Measurements from ENCODE around the gene SLC6A12.

The SLC6A12 gene

DNA sequence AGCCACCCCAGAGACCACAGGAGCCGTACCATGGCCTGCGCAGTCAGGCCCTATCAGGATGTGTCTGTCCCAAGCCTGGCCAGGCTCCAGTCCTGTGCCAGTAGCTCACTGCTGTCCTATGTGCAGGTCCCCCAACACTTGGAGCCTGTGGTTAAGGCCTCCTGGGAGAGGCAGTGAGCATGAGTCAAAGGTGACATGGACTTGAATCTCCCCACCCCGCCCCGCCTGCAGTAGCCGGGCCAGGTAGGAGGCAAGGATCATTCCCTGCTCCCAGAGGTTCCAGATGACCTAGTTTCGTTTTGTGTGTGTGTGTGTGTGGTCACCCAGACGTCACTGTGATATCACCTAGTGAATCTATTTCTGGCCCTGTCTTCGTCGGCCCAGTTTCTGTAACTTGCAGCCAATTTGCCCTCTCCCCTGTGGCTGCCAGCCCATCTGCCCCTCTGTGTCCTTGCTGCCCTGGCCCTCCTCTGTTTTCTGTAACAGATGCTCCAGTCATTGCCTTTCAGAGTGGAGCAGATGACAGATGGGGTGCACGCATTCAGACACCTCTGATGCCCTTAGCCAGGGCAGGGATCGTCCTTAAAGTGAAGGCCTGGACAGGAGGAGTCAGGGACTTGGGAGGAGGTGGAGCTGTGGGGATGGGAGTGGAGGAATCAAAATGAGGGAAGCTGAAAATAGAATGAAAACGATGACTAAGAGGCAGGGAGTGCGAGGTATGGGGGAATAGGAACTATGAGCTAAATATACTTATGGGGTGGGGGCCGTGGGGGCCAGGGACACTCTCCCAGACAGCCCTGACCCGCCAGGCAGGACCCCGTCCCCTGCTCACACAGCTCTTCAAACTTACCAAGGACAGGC, 37.4 kb downstream of the SLC6A12 start:
- peaks cover 2% of the 10 kb centered on the region for H3K4me1 Mint-ChIP-seq
- no peak for DNase-seq
- ATAC-seq = no peak
- H3K27ac Mint-ChIP-seq = no peak overlapping the region
- no peaks in the 10 kb centered on the region for H3K9me3 Mint-ChIP-seq
- no peaks in the 10 kb centered on the region for H3K36me3 Mint-ChIP-seq (ENCODE audit: low read depth)
- no peak overlapping the region for H3K4me3 Mint-ChIP-seq
- H3K27me3 Mint-ChIP-seq = peaks cover 4% of the 10 kb centered on the region

DNA sequence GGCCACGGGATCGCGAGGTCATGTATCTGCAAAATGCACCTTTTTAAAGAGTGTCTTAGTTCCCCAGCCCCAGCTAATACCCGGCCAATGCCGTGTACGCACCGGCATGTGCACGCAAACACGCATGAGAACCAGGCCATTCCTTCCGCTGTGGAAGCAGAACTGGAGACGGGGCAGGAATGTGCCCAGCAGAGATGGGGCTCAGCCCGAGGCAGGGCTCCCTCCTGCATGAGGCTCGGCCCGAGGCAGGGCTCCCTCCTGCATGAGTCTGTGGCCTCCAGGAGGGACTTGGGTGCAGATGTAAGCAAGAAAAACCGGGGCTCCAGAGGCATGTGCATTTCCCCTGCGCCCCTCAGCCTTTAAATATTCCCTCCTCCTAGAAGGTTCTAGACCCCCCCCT, 38.2 kb downstream of the SLC6A12 start:
- no peak for ATAC-seq
- Mint-ChIP-seq H3K36me3 (ENCODE audit: low read depth) (no peaks in the 10 kb centered on the region), H3K9me3 (no peaks in the 10 kb centered on the region), H3K4me1 (peaks cover 4% of the 10 kb centered on the region), H3K4me3 (no peak overlapping the region), H3K27ac (no peak overlapping the region), H3K27me3 (peaks cover 4% of the 10 kb centered on the region)
- DNase-seq = no peak

DNA sequence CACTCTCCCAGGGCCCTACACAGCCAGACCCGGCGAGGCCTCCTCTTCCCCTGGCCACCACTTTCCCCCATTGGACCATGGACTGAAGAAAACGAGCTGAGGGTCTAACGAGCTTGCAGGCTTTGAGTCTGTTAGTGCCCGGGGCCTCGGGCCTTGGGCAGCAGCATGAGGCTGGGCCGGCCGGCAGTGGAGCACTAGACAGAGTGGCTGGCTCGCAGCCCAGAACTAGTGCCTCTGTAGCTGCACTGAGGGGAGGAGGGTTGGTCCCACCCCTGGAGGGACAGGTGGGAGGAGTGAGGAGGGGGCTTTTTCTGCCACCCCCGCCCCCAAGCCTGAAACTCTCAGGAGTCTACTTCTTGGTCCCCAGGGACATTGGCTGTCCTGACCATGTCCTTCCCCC, 38.7 kb downstream of the SLC6A12 start:
- Mint-ChIP-seq H3K9me3 (no peaks in the 10 kb centered on the region), H3K4me1 (peaks cover 1% of the 10 kb centered on the region), H3K36me3 (ENCODE audit: low read depth) (no peaks in the 10 kb centered on the region), H3K4me3 (no peak overlapping the region), H3K27ac (no peak overlapping the region), H3K27me3 (peaks cover 4% of the 10 kb centered on the region)
- DNase-seq (no peak), ATAC-seq (no peak)

DNA sequence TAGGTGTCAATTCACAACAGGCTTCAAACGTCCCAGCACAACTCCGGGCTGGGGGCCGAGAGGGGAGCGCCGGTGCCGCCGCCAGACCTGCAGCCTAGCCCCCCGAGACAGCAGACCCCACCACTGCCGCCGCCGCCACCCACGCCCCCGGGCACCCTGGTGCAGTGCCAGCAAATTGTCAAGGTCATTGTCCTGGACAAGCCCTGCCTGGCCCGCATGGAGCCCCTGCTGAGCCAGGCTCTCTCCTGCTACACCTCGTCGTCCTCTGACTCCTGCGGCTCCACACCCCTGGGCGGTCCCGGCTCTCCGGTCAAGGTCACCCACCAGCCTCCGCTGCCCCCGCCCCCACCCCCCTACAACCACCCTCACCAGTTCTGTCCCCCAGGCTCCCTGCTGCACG, 39.4 kb downstream of the SLC6A12 start:
- no peak overlapping the region for H3K4me3 Mint-ChIP-seq
- no peaks in the 10 kb centered on the region for H3K36me3 Mint-ChIP-seq (ENCODE audit: low read depth)
- ATAC-seq (no peak), DNase-seq (no peak)
- H3K27ac Mint-ChIP-seq = no peak overlapping the region
- H3K9me3 Mint-ChIP-seq = no peaks in the 10 kb centered on the region
- peaks cover 1% of the 10 kb centered on the region for H3K4me1 Mint-ChIP-seq
- H3K27me3 Mint-ChIP-seq = no peaks in the 10 kb centered on the region

DNA sequence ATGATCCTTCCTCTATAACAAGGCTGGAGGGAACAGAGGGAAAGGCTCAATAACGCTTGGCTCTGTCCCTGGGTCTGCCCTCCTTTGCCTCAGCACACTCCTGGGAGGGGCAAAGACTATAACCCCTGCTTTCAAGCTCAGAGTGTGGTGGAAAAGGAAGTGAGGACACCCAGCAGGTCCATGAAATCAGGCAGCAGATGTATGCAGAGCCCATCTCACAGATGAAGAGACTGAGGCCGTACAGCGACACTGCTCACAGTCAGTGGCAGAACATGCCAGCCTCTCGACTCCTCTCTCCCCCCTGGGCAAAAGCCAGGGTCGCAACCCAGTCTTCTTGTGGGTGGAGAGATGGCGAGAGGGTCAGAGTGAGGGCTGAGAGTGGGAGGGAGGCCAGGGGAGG, 39.8 kb downstream of the SLC6A12 start:
- Mint-ChIP-seq H3K36me3 (ENCODE audit: low read depth) (no peaks in the 10 kb centered on the region), H3K27me3 (no peaks in the 10 kb centered on the region), H3K4me3 (no peak overlapping the region), H3K4me1 (peaks cover 6% of the 10 kb centered on the region), H3K27ac (no peak overlapping the region), H3K9me3 (no peaks in the 10 kb centered on the region)
- no peak for ATAC-seq
- DNase-seq = no peak

DNA sequence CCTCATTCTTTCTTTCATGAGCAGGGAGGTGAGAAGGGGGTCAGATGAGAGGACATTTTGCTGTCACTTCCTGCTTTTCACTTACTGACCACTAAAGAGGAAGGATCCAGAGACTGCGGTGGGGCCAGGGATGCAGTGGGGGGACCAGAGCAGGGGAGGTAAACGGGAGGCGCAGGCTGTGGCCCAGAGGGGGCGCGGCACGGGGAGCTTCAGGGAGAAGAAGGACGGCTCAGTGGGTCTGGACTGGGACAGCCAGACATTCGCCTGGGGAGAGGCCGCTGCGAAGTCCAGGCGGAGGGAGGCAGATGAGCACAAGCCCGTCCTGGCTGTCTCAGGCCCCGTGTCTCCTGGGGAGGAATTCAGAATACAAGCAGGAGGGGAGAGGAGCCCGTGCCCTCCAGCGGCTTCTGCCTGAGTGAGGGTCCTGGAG, 41.2 kb downstream of the SLC6A12 start:
- H3K27me3 Mint-ChIP-seq = no peaks in the 10 kb centered on the region
- DNase-seq (no peak), ATAC-seq (no peak)
- no peaks in the 10 kb centered on the region for H3K36me3 Mint-ChIP-seq (ENCODE audit: low read depth)
- no peaks in the 10 kb centered on the region for H3K9me3 Mint-ChIP-seq
- H3K4me1 Mint-ChIP-seq = peaks cover 13% of the 10 kb centered on the region
- no peak overlapping the region for H3K4me3 Mint-ChIP-seq
- H3K27ac Mint-ChIP-seq = no peak overlapping the region

DNA sequence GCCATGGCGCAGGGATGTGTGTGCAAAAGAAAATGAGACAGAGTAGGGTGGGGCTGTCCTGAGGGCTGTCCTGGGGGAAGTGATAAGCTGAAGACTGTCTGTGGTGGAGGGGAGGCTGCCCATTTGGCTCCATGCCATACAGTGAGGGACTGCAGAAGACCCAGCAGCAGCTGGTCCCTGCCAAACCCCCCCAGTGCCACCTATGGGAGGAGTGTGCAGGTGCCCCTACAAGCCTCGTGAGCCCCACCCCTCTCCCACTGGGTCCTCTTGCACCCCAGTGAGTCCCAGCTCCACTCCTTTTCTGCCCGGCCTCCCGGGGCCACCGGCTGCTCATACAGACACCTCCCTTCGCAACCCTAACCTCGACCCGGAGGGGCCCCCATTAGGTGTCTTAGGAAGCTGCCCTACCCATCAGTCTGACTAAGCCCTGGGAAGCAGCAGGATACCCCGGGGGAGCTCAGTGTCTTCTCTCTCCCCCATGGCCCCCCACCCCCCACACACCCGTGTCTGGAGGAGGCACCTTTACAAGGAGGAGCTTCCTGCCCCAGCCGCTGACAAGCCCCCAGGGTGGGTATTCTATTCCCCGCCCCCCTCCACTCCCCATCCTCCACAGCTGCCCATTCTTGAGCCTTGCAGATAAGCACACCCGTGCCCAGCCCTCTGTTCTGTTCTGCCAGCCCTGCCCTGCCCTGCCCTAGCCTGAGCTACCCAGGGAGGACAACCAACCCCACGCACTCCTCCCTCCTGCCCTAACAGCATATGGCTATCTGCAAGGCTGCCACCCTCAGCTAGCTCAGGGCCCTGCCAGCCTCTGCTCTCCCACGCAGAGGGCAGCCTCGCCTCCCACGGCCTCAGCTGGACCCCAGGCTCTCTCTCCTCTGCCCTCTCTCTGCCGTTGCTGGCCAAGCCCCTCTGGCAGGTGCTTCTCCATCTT, 41.9 kb downstream of the SLC6A12 start:
- H3K4me3 Mint-ChIP-seq = no peak overlapping the region
- H3K4me1 Mint-ChIP-seq = peaks cover 13% of the 10 kb centered on the region

DNA sequence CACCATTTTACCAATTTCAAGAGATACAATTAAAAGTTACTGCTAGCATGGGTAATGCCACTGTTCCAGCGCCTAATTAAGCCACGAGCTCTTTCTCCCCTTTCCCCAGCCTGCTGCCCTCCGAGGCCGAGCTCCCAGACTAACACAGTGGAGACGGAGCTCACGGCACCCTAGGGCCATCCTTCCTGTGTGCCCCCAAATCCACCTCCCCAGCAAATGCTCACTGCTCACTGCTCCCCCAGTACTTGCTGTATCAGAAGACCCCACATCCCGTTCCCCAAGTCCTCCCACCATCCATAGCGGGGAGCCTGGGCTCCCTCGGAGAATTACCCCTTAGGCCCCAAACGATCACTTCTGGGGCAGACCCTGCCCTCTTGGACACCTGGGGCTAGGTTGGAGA, 42.7 kb downstream of the SLC6A12 start:
- ATAC-seq (no peak), DNase-seq (no peak)
- Mint-ChIP-seq H3K36me3 (ENCODE audit: low read depth) (no peaks in the 10 kb centered on the region), H3K4me3 (no peak overlapping the region), H3K27ac (no peak overlapping the region), H3K4me1 (peaks cover 13% of the 10 kb centered on the region), H3K27me3 (no peaks in the 10 kb centered on the region), H3K9me3 (no peaks in the 10 kb centered on the region)

More for the DNA sequence above, 41.9 kb downstream of the SLC6A12 start:
- Mint-ChIP-seq H3K36me3 (ENCODE audit: low read depth) (no peaks in the 10 kb centered on the region), H3K27ac (no peak overlapping the region), H3K9me3 (no peaks in the 10 kb centered on the region), H3K27me3 (no peaks in the 10 kb centered on the region)
- DNase-seq (no peak), ATAC-seq (no peak)

DNA sequence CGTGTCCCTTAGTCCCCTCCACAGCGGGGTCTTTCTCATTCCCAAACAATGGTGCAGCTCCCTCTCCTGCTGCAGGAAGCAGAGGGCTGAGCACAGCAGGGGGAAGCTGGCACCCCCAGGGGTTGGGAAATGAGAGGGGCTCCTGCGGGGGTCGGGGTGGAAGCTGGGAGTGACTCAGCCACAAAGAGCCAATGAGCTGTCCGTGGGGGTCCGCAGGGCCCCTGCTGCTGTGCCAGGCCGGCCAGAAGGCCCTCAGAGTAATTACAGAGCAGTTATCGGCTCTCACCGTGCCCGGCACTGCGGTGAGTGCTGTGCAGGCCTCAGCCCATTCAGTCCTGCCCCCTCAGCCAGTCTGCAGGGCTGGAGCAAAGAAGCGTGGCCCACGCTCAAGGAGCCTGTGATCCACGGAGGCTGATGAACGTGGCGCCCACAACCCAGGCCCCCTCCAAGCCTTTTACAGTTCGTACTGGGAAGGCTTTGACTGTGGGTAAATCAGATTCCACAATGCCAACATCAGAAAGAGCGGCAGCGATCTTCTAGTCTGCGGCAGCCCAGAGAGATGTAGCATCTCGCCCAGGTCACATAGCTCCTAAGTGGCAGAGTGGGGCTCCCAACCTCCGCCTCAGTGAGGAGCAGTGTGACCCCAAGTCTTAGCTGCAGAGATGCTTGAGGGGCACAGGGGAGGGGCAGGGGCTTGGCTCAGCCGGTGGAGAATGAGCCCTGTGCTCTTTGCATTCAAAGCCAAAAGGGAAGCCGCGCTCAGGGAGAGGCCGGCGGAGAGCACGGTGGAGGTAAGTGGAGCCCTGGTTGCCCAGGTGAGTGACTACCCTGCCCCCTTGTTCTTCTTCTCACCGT, 43.4 kb downstream of the SLC6A12 start:
- Mint-ChIP-seq H3K36me3 (ENCODE audit: low read depth) (no peaks in the 10 kb centered on the region), H3K27ac (no peak overlapping the region), H3K9me3 (no peaks in the 10 kb centered on the region), H3K27me3 (no peaks in the 10 kb centered on the region), H3K4me3 (no peak overlapping the region), H3K4me1 (peaks cover 13% of the 10 kb centered on the region)
- DNase-seq (no peak), ATAC-seq (no peak)

DNA sequence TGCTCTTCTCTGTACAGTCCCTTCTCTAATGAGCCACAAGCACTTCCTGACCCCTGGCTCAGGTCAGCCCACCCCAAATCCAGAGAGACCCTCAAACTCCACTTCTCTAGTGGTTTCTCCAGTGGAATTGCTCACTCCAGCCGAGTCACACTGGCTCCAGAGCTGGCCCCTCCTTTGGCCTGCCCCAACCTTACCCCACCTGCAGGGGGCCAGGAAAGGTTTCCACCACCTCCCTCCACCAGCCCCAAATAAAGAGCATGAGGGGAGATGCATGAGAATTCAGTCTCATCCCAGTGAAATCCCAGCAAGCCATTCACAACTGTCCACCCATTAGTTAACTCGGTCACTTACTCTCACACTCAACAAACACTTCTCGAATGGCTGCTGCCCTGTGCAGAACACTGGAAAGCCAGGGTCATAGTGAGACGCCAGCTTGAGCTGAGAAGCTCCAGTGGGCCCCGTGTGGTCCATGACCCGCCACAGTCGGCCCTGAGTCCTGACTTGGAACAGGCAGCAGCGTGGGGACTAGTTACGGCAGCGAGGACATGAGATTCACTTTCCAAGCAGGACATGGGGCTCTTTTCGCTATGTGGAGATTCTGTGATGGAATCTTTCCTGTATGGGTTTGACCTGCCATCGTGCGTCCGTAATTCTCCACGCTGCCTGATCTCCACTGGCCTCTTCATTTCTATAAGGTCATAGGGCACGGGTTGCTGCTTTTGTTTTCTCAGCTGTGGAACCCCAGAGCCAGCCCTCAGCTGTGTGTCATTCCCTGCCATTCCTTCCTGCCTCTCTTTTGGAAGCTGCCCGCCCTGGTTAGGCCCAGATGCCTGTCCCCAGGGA, 44.2 kb downstream of the SLC6A12 start:
- DNase-seq (no peak), ATAC-seq (peak; percentile 20)
- Mint-ChIP-seq H3K9me3 (no peaks in the 10 kb centered on the region), H3K27ac (no peak overlapping the region), H3K4me1 (peaks cover 13% of the 10 kb centered on the region), H3K36me3 (ENCODE audit: low read depth) (no peaks in the 10 kb centered on the region), H3K27me3 (no peaks in the 10 kb centered on the region), H3K4me3 (no peak overlapping the region)

DNA sequence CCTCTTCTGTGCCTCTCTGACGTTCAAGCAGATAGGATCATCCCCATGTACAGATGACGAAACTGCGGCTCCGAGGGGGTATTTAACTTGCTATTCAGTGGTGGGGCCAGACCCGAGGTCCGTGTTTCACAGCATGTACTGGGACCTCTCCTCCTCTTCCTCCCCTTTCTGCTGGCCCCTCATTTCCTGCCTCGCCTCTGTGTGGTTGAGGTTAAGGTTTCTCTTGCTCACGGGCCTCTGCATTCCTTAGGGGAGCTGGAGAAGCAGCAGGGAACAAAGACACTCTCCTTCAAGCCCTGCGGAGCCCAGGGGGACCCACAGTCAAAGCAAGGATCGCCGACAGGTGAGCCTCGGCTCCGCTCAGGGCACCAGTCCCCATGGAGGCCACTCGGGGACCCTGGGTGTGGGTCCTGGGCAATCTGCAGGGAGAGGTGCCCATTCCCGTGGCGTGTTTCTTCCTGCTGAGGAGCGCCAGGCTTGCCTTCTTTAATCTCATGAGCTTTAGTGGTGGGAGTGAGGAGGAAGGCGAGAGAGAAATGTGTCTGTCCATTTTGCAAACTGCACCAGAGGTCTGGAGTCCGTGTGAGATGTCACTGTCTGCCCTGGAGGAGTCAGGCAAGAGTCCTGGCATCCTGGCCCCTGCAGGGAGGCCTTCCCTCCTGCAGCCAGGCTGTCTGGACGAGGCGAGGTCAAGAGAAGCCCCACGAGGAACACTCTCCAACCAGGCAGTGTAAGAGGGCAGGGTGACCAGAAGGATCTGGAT, 45.0 kb downstream of the SLC6A12 start:
- Mint-ChIP-seq H3K27ac (no peak overlapping the region), H3K4me1 (peaks cover 13% of the 10 kb centered on the region), H3K27me3 (no peaks in the 10 kb centered on the region), H3K9me3 (no peaks in the 10 kb centered on the region), H3K4me3 (no peak overlapping the region), H3K36me3 (ENCODE audit: low read depth) (no peaks in the 10 kb centered on the region)
- DNase-seq (peak; percentile 10), ATAC-seq (no peak)

DNA sequence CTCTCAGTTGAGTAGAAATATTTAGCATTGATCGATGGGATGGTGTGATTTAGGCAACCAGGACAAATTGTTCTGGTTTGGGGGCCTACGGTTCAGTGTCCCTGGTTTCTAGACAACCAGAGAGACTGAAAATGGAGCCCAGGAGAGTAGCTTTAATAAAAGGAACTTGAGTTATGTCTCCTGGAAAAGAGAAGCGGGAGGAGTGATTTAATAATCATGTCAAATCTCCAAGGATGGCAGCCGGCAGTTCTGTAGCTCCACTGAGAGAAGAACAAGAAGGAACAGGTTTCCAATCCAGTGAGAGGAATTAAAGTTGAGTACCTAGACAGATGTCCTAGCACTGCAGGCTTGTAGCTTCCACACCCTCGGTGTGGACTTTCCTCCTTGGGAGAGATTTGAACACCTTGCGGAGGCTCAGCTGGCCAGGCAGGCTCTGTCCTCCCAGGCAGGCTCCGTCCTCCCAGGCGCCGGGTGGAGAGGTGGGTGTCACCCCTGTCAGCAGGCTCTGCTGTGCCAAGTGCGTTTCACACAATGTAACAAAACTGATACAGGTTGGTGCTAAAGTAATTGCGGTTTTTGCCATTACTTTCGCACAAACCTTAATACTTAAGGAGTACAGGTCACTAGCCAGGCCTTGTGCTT, 45.9 kb downstream of the SLC6A12 start:
- Mint-ChIP-seq H3K27ac (no peak overlapping the region), H3K9me3 (no peaks in the 10 kb centered on the region), H3K36me3 (ENCODE audit: low read depth) (no peaks in the 10 kb centered on the region), H3K4me1 (peaks cover 13% of the 10 kb centered on the region), H3K27me3 (no peaks in the 10 kb centered on the region), H3K4me3 (no peak overlapping the region)
- DNase-seq = no peak
- ATAC-seq = no peak
